Measurements from ENCODE around the gene TLR4.

TLR4 gene

GRCh38 chr9:117715411-117715989 is 11.3 kb downstream of the TLR4 start:
- DNase-seq (ENCODE audit: low read depth in 3 of 3): no peak

GRCh38 chr9:117718085-117718484 is 13.9 kb downstream of the TLR4 start:
- DNase-seq (ENCODE audit: low read depth in 3 of 3): no peak

- DNase-seq (ENCODE audit: low read depth in 3 of 3): no peak
These were observed 14.5 kb downstream of the TLR4 start for GRCh38 chr9:117718701-117719100.

- DNase-seq (ENCODE audit: low read depth in 3 of 3): no peak
These were observed 15.1 kb downstream of the TLR4 start for GRCh38 chr9:117719161-117719920.

GRCh38 chr9:117720066-117720465 is 15.9 kb downstream of the TLR4 start:
- DNase-seq (ENCODE audit: low read depth in 3 of 3): no peak

GRCh38 chr9:117720555-117720954 is 16.4 kb downstream of the TLR4 start:
- no peak for DNase-seq (ENCODE audit: low read depth in 3 of 3)

GRCh38 chr9:117720987-117721386 is 16.8 kb downstream of the TLR4 start:
- no peak for DNase-seq (ENCODE audit: low read depth in 3 of 3)

GRCh38 chr9:117722108-117722761 is 18.0 kb downstream of the TLR4 start:
- DNase-seq (ENCODE audit: low read depth in 3 of 3): no peak

GRCh38 chr9:117723986-117724625 is 19.9 kb downstream of the TLR4 start:
- no peak for DNase-seq (ENCODE audit: low read depth in 3 of 3)

GRCh38 chr9:117725426-117725887 is 21.3 kb downstream of the TLR4 start:
- no peak for DNase-seq (ENCODE audit: low read depth in 3 of 3)

- no peak for DNase-seq (ENCODE audit: low read depth in 3 of 3)
These were observed 25.2 kb downstream of the TLR4 start for GRCh38 chr9:117729375-117729774.

- DNase-seq (ENCODE audit: low read depth in 3 of 3): no peak
These were observed 28.3 kb downstream of the TLR4 start for GRCh38 chr9:117732494-117732893.

GRCh38 chr9:117733465-117733864 is 29.3 kb downstream of the TLR4 start:
- DNase-seq (ENCODE audit: low read depth in 3 of 3): no peak

GRCh38 chr9:117734082-117734481 is 29.9 kb downstream of the TLR4 start:
- no peak for DNase-seq (ENCODE audit: low read depth in 3 of 3)

- DNase-seq (ENCODE audit: low read depth in 3 of 3): no peak
These were observed 30.5 kb downstream of the TLR4 start for GRCh38 chr9:117734523-117735314.

- no peak for DNase-seq (ENCODE audit: low read depth in 3 of 3)
These were observed 33.6 kb downstream of the TLR4 start for GRCh38 chr9:117737721-117738226.

- no peak for DNase-seq (ENCODE audit: low read depth in 3 of 3)
These were observed 35.0 kb downstream of the TLR4 start for GRCh38 chr9:117739206-117739605.

- no peak for DNase-seq (ENCODE audit: low read depth in 3 of 3)
These were observed 35.6 kb downstream of the TLR4 start for GRCh38 chr9:117739624-117740347.

- no peak for DNase-seq (ENCODE audit: low read depth in 3 of 3)
These were observed 37.9 kb downstream of the TLR4 start for GRCh38 chr9:117742131-117742530.

- no peak for DNase-seq (ENCODE audit: low read depth in 3 of 3)
These were observed 40.2 kb downstream of the TLR4 start for GRCh38 chr9:117744369-117744768.
